Activated CD4-positive, CD25-positive, alpha-beta regulatory T cell (primary cell): ENCODE results near the gene CDH13.

Experiments
- DNase-seq, 4 experiments: peaks; one replicate each; lab custom pipeline; 2025; lab: John Stamatoyannopoulos, UW

CDH13 gene

DNA sequence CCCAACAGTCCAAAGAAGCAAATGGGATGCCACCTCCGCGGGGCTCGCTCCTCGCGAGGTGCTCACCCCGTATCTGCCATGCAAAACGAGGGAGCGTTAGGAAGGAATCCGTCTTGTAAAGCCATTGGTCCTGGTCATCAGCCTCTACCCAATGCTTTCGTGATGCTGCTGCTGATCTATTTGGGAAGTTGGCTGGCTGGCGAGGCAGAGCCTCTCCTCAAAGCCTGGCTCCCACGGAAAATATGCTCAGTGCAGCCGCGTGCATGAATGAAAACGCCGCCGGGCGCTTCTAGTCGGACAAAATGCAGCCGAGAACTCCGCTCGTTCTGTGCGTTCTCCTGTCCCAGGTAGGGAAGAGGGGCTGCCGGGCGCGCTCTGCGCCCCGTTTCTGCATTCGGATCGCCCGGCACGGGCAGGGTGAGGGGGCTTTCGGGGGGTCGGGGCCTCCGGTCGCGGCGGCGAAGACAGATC lies at the start of gene CDH13:
Gene CDH13 (plus strand): TSS at position 179 of the 471 bp plus-strand sequence.
- no peak for DNase-seq

DNA sequence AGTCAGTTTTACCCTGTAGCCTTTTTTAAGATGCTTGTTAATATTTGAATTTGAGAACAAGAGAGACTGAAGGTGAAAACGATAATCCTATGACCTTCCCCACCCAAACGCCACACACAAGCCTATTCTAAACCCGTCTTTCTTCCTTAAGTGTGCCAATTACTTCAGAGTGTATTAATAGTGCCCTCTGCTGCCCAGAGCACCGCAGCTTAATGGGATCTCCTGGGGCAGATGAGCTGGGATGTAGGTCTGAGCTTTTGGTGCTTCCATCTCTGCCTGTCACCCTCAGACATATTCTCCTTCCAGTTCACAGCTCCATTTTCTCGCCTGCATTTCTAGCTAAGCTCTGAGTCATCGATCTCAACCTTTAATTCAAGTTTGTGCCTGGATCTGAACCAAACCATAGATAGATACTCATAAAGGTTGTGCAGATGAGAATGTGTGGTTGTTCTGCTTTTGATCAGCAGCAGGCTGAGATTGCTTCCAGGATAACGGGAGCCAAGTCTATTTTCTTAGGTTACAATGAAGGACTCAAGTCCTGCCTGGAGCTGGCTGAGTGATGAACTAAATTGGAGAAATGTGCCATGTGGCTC lies 46.4 kb upstream of the CDH13 start:
- DNase-seq = no peak

DNA sequence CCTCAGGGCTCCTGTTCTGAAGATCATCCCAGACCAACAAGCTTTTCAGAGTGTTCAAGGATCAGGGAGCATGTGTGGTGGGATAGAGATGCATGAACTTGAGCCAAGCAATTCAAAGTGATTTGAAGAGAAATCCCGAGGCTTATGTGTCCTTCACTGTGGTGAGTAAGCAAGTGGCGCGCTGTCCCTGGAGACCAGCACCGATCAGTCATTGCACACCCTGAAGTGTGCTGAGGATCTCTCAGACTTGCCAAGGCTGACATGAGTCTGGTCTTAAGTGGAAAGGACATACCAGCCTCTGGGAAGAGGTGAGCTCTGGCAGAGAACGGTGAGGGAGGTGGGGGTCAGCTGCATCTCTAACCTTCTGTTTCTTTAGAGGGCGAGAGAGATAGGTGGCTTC lies 43.8 kb upstream of the CDH13 start:
- DNase-seq = no peak

DNA sequence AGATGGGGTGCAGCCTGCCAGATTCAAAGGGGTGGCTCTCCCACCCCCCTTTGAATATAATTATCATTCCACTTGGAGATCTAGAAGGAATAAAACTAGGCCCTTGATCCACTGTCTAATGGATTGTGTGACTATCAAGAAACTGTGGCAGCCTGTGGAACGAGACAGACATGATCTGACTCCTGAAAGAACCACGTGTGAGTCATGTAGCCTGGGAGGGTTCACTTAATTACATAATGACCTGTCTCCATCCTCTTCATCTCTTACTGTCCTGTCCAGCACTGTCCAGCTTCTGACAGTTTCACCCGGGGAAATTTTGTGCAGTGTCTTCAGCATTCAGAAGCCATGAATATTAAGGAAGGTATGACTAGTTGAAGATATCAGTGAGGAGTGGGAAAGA lies 43.3 kb upstream of the CDH13 start:
- DNase-seq = no peak

DNA sequence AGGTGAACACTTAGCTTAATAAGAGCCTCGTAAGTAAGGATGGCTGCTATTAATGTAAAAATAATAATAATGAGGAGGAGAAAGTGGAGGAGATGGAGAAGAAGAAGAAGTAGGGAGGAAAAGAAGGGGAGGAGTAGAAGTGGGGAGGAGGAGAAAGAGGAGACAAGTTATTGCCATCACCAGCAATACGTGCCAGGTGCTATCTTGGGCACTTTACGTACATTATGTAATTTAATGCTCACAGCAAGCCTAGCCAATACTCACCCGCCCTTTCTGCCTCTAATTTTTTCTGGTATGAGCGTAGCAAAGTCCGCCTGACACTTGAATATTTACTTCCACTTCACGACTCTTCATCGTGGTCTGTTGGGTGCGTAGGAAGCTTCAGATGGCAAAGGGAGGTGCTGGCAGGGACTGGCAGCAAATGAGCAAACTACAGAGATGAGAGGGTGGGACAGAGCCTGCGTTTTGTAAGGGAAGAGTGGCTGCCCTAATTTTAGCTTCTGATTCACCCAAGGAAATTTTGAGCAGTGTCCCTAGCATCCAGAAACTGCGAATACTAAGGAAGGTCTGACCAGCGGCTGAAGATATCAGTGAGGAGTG lies 42.1 kb upstream of the CDH13 start:
- no peak for DNase-seq

DNA sequence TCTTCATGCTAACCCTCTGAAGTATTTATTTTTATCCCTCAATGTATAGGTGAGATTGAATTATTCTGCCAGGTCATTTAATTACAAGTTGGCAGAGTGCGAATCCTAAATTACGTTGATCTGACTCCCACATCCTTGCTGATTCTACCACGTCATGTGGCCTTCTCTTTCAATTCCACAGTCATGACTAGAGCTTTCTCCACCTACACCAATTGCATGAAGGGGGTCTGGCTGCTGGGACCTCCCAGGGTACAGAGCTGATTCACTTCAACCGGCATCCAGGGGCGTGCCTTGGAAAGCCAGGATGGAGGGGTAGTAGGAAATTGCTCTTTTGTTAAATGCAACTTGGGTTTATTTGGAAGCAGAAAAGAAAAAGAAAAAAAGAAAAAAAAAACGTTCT lies 41.1 kb upstream of the CDH13 start:
- DNase-seq = no peak

DNA sequence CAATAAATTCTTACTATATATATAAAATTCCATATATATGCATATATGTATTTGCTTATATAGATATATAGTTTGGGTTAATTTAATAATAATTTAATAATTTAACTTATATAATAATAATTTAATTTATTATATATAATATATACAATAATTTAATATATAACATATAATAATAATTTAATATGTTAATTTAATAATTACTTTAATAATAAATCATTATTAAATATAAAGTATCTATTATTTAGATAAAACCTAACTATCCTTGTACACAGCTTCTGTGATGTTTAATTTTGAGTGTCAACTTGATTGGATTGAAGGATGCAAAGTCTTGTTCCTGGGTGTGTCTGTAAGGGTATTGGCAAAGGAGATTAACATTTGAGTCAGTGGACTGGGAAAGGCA lies 40.6 kb upstream of the CDH13 start:
- no peak for DNase-seq

DNA sequence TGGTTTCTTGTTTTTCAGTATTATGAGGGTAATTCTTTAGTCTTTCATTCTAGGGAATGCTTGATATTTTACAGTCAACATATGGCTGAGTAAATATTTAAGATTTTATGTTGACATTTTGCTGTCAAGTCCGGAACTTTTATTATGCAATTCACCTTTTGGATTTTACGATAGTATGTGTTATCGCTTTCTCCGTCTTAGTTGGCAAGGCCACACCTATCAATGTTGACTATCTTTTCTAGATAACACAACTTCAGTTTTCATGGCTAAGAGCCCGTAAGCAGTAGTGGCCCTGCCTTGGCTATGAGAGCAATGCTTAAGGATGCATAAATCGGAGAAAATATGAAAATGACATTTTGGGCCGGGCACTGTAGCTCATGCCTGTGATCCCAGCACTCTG lies 39.5 kb upstream of the CDH13 start:
- DNase-seq = no peak

DNA sequence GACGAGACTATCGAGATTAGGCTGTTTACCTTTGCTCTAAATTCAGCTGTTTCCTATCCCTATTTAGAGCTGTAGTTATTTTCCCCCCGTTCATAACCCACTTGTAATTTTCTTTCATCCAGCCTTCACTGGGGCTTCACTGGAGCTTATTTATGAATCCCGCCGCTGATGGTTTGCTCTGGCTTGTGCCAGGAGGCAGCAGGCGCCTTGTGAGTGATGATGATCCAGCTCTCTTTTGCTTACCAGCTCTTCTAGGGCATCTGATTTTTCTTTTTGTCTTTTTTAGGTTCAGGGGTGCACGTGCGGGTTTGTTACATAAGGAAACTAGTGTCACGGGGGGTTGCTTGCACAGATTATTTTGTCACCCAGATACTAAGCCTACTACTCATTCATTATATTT lies 37.4 kb upstream of the CDH13 start:
- no peak for DNase-seq

DNA sequence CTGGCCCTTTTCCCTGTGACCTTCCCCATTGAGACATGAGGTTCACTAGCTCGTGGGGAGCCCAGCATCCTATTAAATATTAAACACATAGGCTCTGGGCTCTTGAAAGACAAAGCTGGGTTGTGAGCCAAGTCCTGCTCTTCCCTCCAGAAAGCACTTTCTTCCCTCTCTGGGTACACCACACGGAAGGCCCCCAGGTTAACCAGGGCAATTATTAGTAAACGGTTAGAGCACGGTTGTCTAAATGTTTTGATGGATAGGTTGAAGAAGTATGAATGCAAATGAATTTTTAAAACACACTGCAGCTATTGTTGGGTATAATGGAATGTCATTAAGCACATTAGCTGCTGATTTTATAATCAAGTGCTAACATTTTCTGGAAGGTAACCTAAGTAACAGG lies 32.7 kb upstream of the CDH13 start:
- no peak for DNase-seq

DNA sequence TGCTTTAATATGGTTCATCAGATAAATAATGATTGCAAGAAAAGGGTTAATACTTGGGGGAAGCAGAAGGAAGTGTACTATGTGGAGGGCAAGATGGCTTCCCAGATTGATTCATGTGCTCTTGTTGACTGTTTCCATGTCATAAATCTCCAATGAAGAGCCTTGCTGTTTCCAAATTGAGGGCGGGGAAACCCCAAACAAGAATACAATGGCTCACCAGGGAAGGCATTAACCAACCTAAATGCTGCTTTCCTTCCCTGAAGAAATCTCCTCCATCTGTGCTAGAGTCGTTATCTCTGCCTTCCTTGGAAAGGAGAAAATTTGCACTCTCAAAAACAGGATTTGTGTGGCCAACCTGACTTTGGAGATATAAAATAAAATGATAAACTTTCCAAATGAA lies 28.0 kb upstream of the CDH13 start:
- DNase-seq = no peak

DNA sequence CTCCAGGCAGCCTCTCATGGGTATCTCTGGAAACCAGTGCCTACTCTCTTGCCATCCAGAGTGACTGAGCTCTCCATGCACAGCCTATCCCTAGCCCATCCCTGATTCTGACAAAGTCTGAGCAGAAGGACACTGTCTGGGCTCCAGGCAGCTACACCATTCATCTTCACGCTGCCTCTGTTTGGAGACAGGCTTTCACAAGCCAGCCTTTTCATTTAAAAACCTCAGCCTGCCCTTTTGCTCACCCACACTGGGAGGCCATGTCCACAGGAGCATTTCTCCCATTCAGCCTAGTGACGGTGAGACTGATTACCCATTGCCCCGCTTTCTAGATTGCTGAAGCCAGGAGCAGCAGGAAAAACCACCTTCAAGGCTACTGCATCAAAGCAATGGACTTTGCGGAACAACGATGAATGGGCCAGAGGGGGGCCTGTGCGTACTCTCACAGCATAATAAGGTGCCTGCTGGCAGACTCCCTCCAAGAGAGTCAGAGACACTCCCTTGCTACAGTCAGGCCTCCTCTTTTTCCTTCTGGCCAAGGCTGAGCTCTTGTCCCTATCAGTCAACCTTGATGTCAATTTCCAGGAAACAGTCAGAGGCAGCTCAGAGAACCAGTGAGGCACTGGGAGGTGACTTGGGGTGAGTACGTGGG lies 24.7 kb upstream of the CDH13 start:
- no peak for DNase-seq

DNA sequence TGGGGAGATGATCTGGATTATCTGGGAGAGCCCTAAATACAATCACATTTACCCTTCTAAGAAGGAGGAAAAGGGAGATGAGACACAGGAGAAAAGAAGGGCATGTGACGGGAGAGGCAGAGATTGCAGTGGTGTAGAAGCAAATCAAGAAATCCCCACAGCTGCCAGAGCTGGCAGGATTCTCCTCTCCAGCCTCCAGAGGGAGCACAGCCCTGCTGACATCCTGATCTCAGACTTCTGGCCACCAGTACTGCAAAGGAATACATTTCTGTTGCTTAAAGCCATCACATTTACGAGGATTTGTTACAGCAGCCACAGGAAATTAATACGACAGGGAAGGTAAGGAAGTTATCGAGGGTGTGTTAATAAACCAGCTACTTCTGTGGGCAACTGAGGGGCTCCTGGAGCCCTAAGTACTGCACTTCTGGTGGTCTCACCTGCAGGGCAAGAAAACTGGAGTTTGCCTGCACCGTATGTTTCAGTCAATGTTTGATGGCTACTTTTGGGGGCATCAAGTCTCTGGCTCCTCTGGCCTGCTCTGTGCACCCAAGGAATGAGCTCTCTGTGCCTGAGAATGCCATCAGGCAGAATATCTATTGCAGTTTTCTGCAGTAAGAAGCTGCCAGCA lies 22.9 kb upstream of the CDH13 start:
- no peak for DNase-seq

DNA sequence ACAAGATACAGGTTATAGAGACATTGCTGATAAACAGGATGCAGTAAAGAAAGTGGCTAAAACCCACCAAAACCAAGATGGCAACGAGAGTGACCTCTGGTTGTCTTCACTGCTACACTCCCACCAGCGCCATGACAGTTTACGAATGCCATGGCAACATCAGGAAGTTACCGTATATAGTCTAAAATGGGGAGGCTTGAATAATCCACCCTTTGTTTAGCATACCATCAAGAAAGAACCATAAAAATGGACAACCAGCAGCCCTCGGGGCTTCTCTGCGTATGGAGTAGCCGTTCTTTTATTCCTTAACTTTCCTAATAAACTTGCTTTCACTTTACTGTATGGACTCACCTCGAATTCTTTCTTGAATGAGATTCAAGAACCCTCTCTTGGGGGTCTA lies 21.7 kb upstream of the CDH13 start:
- no peak for DNase-seq

DNA sequence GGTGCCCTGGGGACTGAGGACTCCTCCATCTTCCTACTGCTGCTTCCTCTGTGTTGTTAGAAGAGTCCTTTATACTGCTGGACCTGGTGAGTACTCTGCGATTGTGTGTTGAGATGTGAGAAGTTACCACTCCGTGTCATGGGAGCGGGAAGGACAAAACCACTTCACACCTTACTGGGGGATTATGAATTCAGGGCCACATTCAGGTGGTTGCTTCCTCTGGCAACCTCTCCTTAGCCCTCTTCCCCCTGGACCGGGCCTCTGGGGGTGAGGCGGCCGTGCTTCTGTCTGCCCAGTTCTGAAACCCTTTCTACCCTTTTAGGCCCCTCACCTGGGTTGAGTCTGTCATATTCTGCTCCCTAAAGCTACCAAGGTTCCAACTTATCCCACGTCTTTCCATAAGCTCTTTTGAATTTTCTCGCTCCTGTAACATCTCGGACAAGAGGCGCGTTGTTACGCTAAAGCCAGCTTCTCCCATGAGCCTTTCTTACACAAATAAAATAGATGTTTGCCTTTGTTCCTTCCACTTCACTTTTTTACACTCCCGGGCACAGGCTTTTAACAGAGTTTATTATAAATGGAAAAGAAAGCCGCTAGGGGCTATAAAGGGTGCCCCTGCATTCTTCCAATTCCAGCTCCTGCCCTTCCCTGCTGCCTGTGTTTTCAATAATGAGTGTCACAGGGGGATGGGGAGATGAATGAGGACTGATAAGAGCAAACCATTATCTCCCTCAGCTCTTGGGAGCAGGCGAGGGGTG lies 20.7 kb upstream of the CDH13 start:
- no peak for DNase-seq

DNA sequence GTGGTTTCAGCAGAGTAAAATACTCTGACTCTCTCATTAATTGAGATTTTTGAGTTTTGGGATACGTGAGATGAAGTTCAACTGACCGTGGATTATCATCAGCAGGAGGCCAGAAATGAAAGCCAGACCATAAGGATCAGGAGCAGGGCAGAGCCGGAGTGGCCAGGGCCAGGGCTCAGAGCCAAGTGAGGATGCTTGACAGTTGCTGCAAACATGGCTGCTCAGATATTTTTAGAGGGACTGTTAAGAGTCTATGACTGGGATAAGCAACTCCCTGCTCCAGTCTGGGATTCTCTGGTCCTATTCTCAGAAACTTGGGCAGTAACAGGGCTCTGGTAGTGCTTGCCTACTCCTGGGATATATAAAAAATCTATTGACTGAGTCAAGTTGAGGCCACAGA lies 17.6 kb upstream of the CDH13 start:
- DNase-seq = no peak

DNA sequence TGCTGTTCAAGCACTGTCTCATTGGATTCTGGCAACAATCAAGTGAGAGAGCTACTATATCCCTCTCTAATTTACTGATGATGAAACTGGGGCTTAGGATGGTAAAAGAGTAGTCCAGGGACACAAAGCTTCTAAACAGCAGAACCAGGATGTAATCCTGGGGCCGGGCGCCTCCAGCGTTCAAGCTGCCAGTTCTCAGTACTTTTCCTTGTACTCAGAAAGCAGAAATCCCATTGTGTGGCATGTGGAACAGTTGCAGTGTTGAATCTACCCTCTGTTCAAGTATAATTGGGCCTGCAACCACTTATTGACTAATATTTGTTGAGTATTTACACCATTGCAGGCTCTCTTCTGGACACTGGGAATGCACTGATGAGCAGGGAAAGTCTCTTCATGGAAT lies 14.5 kb upstream of the CDH13 start:
- DNase-seq = no peak

DNA sequence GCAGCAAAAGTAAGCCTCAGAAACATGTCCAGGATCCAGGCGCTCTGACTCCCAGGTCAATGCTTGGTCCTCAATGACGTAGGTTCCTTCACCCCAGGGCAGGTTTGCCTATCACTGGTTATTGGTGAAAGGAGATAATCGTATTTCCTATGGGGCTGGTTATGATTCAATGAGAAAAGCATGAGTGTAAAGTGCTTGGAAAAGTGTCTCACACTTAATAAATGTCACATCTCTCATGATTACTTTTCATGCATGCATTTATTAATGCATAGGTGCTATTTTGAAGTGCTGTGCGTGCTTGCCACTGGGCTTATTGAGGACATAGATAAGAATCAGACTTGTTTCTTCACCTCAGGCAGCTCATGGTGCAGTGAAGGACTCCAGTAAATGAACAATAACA lies 10.4 kb upstream of the CDH13 start:
- DNase-seq = no peak

DNA sequence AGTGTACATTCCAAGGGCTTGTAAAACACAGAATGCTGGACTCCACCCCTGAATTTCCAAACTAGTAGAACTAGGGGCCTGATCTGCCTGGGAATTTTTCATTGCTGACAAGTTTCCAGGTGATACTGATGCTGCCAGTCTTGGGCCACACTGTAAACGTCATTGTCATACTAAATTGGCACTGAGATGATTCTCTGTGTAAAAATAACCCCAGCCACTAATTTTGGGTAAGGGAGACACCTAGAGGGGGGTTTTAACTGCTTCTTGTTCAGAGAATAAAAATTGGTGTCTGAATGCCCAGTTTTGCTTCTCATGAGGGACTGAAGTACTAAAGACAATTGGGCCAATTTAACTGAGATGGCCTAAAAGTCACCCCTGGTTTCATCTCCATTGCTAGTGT lies 5.0 kb upstream of the CDH13 start:
- no peak for DNase-seq

DNA sequence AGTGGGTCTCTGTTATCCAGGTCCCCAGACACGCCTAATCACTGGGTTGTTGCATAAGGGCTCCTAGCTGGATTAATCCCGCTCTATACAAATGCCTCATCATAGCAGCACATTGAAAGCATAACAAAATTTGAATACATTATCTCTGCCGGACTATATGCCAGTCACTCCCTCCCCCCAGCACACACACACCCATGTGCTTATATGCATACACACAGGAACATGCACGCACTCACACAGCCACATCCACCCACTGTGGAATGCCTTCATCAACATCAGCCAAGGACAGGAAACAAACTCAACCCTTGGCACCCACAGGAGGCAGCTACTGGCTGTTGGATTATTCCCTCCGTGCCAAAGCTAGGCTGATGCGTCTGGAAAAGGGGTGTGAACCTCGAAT lies 3.5 kb upstream of the CDH13 start:
- DNase-seq = no peak

DNA sequence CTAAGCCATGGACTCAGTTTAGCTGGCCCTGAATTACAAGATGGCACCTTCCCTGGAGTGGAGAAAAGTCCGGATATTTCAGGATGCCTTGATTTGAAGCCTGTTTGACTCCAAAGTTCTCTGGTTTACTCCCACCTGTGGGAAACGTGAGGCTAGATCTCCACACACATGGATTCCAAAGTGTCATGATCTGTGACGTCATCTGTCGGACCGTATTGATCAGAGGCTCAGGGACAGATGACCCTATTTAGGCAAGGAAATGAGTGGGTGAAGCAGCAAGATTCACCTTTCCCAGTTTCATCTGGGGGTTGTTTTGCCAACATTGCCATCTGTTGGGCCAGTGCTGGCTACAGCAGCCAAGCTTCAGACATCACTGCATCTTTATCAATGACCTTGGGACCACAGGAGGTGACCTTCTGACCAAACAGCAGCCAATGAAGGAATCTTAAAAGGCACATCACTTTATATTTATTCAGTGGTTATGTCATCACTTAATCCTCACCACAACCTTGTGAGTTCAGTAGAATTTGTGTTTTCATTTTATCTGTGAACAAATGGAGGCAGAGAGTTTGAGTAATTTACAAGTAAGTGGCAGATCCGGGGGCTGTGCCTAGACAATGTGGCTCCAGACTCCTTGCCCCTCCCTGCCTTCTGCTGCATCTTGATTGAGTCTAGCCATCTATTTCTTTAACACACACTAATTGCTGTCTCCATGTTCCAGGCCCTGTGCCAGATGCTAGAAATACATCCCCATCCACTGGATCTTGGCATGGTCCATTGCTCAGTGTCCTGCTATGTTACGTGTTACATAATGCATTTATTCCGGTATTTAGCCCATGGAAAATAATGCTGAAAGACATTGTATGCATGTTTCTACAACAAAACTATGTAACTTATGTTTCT lies 1.5 kb upstream of the CDH13 start:
- DNase-seq = no peak

DNA sequence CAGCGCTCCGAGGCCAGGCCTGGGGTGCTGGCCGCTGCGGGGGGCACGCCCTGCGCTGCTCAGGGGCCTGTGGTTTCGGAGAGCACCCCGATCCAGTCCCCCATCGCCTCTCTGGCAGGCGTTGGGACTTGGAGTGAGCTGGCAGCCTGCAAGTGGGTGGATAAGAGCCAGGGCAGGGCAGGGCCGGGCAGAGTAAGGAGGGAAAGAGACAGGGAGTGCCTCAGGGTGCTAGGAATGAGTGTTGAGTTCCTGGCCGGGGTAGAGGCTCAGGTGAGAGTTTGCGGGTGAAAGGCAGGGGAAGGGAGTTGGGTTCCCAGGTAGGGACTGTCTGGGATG lies 1.3 kb downstream of the CDH13 start:
- DNase-seq = no peak
